T-helper 1 cell treated with Interleukin-12 subunit alpha and Interleukin-12 subunit beta and Interleukin-4 antibody, amounts not matched to agents 30 ng/mL and 1 ng/mL, for 36 hours (primary cell): ENCODE measurements around the gene ADAMTS14. TPM values are rescaled to one million over a fixed set of nuclear protein-coding genes. Genes with fewer than 3 reads are reported as not detected.

Experiments
- intact Hi-C: fragments of 100-400 bp; cut with micrococcal nuclease; formaldehyde crosslinking; loops from one replicate; pipeline ENCODE4 v1.15.1; 2024
- total RNA-seq: library from RNA; stranded (reverse); gene quantifications from 2 replicates; pipeline ENCODE4 v1.2.3, GENCODE V29; 2022

Gene ADAMTS14
- total RNA-seq, 1 donor from 2014 or later: 0.15 TPM

GRCh38 chr10:70782086-70782745 is 109.9 kb downstream of the ADAMTS14 start:
- intact Hi-C loops: no loop called here

GRCh38 chr10:70782746-70783680 is 110.7 kb downstream of the ADAMTS14 start:
- intact Hi-C loops: no loop called here

- intact Hi-C loops: no loop called here
Measured at GRCh38 chr10:70784016-70784415, 111.7 kb downstream of the ADAMTS14 start.

GRCh38 chr10:70784471-70784870 is 112.2 kb downstream of the ADAMTS14 start:
- intact Hi-C loops: no loop called here

GRCh38 chr10:70785190-70785589 is 112.9 kb downstream of the ADAMTS14 start, which contains the start of gene TBATA:
TBATA (minus strand) TSS chr10:70785377; CDS start chr10:70783379, 1,998 bp downstream.
- intact Hi-C loops: no loop called here

- intact Hi-C loops: no loop called here
Measured at GRCh38 chr10:70786799-70787415, 114.6 kb downstream of the ADAMTS14 start.

- intact Hi-C loops: no loop called here
Measured at GRCh38 chr10:70791386-70792039, 119.2 kb downstream of the ADAMTS14 start.

- intact Hi-C loops: no loop called here
Measured at GRCh38 chr10:70795613-70796012, 123.3 kb downstream of the ADAMTS14 start.

- intact Hi-C loops: no loop called here
Measured at GRCh38 chr10:70797840-70798239, 125.5 kb downstream of the ADAMTS14 start.

GRCh38 chr10:70799124-70799523 is 126.8 kb downstream of the ADAMTS14 start:
- intact Hi-C loops: no loop called here

- intact Hi-C loops: no loop called here
Measured at GRCh38 chr10:70801854-70802253, 129.5 kb downstream of the ADAMTS14 start.

- intact Hi-C loops: no loop called here
Measured at GRCh38 chr10:70803775-70804420, 131.6 kb downstream of the ADAMTS14 start.

- intact Hi-C loops: no loop called here
Measured at GRCh38 chr10:70804421-70804808, 132.1 kb downstream of the ADAMTS14 start.

- intact Hi-C loops: no loop called here
Measured at GRCh38 chr10:70805619-70806215, 133.4 kb downstream of the ADAMTS14 start.

- intact Hi-C loops: no loop called here
Measured at GRCh38 chr10:70806841-70807240, 134.5 kb downstream of the ADAMTS14 start.

GRCh38 chr10:70807556-70807955 is 135.2 kb downstream of the ADAMTS14 start:
- intact Hi-C loops: no loop called here

- intact Hi-C loops: no loop called here
Measured at GRCh38 chr10:70809011-70809611, 136.8 kb downstream of the ADAMTS14 start.

- intact Hi-C loops: no loop called here
Measured at GRCh38 chr10:70809726-70810125, 137.4 kb downstream of the ADAMTS14 start.

GRCh38 chr10:70810967-70811366 is 138.7 kb downstream of the ADAMTS14 start:
- intact Hi-C loops: no loop called here

- intact Hi-C loops: no loop called here
Measured at GRCh38 chr10:70811881-70812280, 139.6 kb downstream of the ADAMTS14 start.
